Neural cell (in vitro differentiated cells): ENCODE results near the gene SERTAD2.

Experiments used
- CTCF ChIP-seq: fragments of 450-650 bp; IDR thresholded peaks from 2 replicates; pipeline ENCODE4 v1.5.1; 2014; ENCODE audit warnings: antibody characterized with exemption, mild to moderate bottlenecking, moderate library complexity; ENCODE audit not compliant: poor library complexity, severe bottlenecking
- EZH2 ChIP-seq: fragments of 200-600, 300-800 bp; shearing (Covaris generic), sonication (generic); IDR thresholded peaks from 2 replicates; pipeline ENCODE4 v1.6.1; 2014; ENCODE audit warnings: antibody characterized with exemption, low read length, borderline replicate concordance, mild to moderate bottlenecking; ENCODE audit not compliant: insufficient read depth, poor library complexity, severe bottlenecking
- SMC3 ChIP-seq: fragments of 450-650 bp; conservative IDR thresholded peaks from 2 replicates; pipeline ENCODE4 v1.6.1; 2014; ENCODE audit warnings: antibody characterized with exemption, mild to moderate bottlenecking, moderate library complexity; ENCODE audit not compliant: poor library complexity

- TF ChIP-seq EZH2 = no peak
- TF ChIP-seq CTCF = no peak
- no peak for TF ChIP-seq SMC3
These were observed 26.1 kb upstream of the SERTAD2 start for GRCh38 chr2:64679673-64680425.
